ENCODE results near the gene TNFAIP6. TPM values are rescaled to one million over a fixed set of nuclear protein-coding genes. Genes with fewer than 3 reads are reported as not detected.
A peak's percentile ranks its signal among the peaks of the same experiment; 100 is the strongest.
"Not testable (repeated sequence)": the region's sequence is repeated elsewhere in the genome, so short reads cannot be mapped to it uniquely, and the experiment has no call there.

TNFAIP6 gene
- total RNA-seq, 1 donor from 2014 or later, result 2.3 TPM

DNA sequence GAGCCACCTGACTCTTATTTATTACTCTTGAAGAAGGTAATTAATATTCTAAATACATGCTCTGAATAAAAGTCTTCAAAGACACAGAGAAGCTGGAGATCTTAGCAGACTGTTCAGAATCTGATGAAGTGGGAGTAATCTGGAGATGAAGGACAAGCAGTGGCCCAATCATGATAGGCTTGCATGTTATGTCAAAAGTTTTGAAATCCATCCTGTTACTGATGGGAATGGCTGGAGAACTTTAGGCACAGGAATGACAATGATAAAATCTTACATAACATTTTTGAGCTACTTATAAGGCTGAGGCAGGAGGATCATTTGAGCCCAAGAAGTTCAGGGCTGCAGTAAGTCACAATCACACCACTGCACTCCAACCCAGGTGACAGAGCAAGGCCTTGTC lies 49.9 kb downstream of the TNFAIP6 start:
- Histone ChIP-seq H3K36me3 (ENCODE audit: control insufficient read depth, insufficient read depth, low read length) (no peaks in the 10 kb centered on the region), H3K4me3 (ENCODE audit: low read depth, low read length) (no peak overlapping the region), H3K27me3 (ENCODE audit: control insufficient read depth, insufficient read depth, low read length) (no peaks in the 10 kb centered on the region)
- TF ChIP-seq, protein P1, sequence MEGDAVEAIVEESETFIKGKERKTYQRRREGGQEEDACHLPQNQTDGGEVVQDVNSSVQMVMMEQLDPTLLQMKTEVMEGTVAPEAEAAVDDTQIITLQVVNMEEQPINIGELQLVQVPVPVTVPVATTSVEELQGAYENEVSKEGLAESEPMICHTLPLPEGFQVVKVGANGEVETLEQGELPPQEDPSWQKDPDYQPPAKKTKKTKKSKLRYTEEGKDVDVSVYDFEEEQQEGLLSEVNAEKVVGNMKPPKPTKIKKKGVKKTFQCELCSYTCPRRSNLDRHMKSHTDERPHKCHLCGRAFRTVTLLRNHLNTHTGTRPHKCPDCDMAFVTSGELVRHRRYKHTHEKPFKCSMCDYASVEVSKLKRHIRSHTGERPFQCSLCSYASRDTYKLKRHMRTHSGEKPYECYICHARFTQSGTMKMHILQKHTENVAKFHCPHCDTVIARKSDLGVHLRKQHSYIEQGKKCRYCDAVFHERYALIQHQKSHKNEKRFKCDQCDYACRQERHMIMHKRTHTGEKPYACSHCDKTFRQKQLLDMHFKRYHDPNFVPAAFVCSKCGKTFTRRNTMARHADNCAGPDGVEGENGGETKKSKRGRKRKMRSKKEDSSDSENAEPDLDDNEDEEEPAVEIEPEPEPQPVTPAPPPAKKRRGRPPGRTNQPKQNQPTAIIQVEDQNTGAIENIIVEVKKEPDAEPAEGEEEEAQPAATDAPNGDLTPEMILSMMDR (IDR thresholded peaks at IDR 0.05; ENCODE audit: insufficient read depth, low read length, poor library complexity, severe bottlenecking), result no peak
- DNase-seq (ENCODE audit: low read depth), result no peak

DNA sequence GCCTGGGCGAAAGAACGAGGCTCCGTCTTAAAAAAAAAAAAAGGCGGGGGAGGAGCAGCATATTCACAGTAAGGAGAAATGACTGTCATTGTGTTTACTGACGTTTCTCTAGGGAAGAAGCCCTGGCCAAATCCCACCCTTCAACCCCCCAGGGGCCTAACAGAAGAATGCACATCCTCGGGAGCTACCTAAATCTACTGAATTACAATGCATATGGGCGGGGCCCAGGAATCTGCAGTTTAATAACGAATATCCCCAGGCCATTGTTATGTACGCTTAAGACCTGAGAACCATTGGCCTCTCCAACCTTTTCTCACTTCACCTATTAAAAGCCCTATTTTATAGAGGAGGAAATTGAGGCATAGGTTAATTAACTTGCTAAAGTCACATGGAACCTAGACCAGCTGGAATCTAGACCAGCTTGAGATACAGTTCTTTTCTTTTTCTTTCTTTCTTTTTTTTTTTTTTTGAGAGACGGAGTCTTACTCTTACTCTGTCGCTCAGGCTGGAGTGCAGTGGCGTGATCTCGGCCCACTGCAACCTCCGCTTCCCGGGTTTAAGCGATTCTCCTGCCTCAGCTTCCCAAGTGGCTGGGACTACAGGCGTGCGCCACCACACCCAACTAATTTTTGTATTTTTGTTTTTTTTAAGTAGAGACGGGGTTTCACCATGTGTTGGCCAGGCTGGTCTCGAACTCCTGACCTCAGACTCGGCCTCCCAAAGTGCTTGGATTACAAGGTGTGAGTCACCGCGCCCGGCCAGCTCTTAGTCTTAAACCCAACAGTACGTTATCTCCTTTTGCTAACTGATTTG lies 51.6 kb downstream of the TNFAIP6 start:
- no peaks in the 10 kb centered on the region for H3K27me3 ChIP-seq (ENCODE audit: control insufficient read depth, insufficient read depth, low read length)
- DNase-seq (ENCODE audit: low read depth), result no peak
- TF ChIP-seq, protein P1 (IDR thresholded peaks at IDR 0.05; ENCODE audit: insufficient read depth, low read length, poor library complexity, severe bottlenecking), result no peak
- H3K4me3 ChIP-seq (ENCODE audit: low read depth, low read length), result peak overlapping the region; percentile 100
- no peaks in the 10 kb centered on the region for H3K36me3 ChIP-seq (ENCODE audit: control insufficient read depth, insufficient read depth, low read length)

DNA sequence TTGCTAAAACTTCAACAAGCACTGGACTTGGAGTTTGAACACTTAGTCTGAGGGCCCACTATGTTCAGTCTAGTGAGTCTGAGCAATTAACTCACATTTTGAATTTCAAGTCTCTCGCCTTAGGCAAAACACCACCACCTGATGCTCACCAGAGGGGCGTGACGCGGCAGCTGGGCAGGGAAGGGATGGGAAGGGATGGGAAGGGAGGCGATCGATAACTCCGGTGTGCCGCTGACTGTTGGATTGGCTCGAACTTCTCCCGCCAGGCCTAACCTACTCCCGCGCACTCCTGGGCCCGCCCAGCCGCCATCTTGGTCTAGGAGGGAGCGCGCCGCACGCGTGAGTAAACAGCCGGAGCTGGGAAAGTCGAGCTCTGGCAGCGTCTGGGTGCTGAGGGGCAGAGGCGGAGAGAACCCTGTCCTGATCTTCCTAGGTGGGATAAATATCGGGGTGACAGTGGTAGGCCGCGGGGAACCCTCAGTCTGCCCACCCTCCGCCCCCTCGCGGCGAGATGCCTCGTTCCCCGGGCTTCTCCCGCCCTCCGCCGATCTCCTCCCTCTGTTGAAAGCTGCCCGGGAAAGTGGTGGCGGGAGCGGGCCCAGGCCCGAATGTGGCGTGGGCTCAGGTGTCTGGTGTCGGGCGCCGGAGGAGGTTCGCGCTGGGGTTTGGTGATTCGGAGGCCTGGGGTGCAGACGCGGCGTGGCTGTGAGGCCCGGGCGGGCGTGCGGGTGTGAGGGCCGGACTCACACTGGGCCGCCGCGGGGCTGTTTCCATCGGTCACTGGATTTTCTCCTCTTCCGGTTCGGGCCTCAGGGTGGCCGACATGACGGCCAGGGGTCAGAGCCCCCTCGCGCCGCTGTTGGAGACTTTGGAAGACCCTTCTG lies 52.5 kb downstream of the TNFAIP6 start, which contains the start of gene RIF1:
Gene RIF1, plus strand, starts transcription at position 302 of the 884 bp plus-strand sequence. Its CDS starts 522 bp downstream, at position 824.
- TF ChIP-seq, protein P1 (IDR thresholded peaks at IDR 0.05; ENCODE audit: insufficient read depth, low read length, poor library complexity, severe bottlenecking), result peak; percentile 77
- DNase-seq (ENCODE audit: low read depth), result peak; percentile 64
- no peaks in the 10 kb centered on the region for H3K27me3 ChIP-seq (ENCODE audit: control insufficient read depth, insufficient read depth, low read length)
- H3K36me3 ChIP-seq (ENCODE audit: control insufficient read depth, insufficient read depth, low read length), result no peaks in the 10 kb centered on the region
- H3K4me3 ChIP-seq (ENCODE audit: low read depth, low read length), result peak within 1 kb of the TSS; percentile 100

DNA sequence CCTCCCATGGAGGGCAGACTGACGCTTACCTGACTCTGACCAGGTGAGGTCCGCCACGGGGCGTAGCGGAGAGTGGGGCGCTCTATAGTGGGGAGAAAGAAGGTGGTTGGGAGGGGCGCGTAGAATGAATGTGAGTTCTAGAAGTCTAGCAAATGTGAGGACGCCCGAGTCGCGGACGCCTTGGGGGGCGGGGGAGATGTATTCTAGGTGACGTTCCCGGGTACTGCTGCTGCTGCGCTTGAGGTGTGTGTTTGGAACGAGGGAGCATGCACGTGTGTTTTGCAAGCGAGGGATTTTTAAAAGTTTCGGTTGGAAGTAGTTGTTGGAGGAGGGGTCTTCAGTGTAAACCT lies 53.1 kb downstream of the TNFAIP6 start:
- Histone ChIP-seq H3K36me3 (ENCODE audit: control insufficient read depth, insufficient read depth, low read length) (no peaks in the 10 kb centered on the region), H3K4me3 (ENCODE audit: low read depth, low read length) (peak overlapping the region; percentile 100), H3K27me3 (ENCODE audit: control insufficient read depth, insufficient read depth, low read length) (no peaks in the 10 kb centered on the region)
- TF ChIP-seq, protein P1 (IDR thresholded peaks at IDR 0.05; ENCODE audit: insufficient read depth, low read length, poor library complexity, severe bottlenecking), result no peak
- no peak for DNase-seq (ENCODE audit: low read depth)

DNA sequence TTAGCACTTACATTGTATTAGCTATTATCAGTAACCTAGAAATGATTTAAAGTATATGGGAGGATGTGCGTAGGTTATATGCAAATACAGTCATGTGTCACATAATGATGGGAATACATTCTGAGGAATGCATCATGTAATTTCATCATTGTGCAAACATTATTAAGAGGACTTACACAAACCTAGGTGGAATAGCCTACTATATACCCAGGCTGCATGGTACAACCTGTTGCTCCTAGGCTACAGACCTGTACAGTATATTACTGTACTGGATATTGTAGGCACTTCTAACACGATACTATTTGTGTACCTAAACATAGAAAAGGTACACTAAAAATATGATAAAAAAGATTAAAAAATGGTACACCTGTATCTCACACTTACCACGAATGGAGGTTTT lies 60.3 kb downstream of the TNFAIP6 start:
- Histone ChIP-seq H3K36me3 (ENCODE audit: control insufficient read depth, insufficient read depth, low read length) (peaks cover 4% of the 10 kb centered on the region), H3K4me3 (ENCODE audit: low read depth, low read length) (no peak overlapping the region), H3K27me3 (ENCODE audit: control insufficient read depth, insufficient read depth, low read length) (no peaks in the 10 kb centered on the region)
- no peak for DNase-seq (ENCODE audit: low read depth)
- TF ChIP-seq, protein P1 (IDR thresholded peaks at IDR 0.05; ENCODE audit: insufficient read depth, low read length, poor library complexity, severe bottlenecking), result no peak

DNA sequence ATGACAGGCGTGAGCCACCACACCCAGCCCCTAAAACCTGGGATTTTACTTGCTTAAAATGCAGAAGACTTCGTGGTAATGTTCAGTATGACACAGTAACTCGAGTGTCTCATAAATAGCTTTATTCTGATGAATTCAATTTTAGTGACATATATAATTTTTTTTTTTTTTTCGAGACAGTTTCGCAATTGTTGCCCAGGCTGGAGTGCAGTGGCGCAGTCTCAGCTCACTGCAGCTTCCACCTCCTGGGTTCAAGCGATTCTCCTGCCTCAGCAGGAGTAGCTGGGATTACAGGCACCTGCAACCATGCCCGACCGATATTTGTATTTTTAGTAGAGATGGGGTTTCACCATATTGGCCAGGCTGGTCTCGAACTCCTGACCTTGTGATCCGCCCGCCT lies 64.3 kb downstream of the TNFAIP6 start:
- not testable (repeated sequence) for H3K36me3 ChIP-seq (ENCODE audit: control insufficient read depth, insufficient read depth, low read length); H3K27me3 ChIP-seq (ENCODE audit: control insufficient read depth, insufficient read depth, low read length); H3K4me3 ChIP-seq (ENCODE audit: low read depth, low read length); DNase-seq (ENCODE audit: low read depth)

Data from kidney epithelial cell (primary cell).